MCF 10A (cell line): ENCODE measurements around the gene CD3G. TPM values are rescaled to one million over a fixed set of nuclear protein-coding genes. Genes with fewer than 3 reads are reported as not detected.

Source experiments
- BruUV-seq: library from RNA; stranded (reverse); fragments of 400-500 nt; replicated peaks from 2 replicates; lab custom pipeline; 2021; lab: Mats Ljungman, UMichigan
- CTCF ChIA-PET: fragments of 300-600 bp; sonication (Branson Sonifier 250); formaldehyde crosslinking; extraction: SDS; loops from one replicate; lab custom pipeline; 2021; ENCODE audit warnings: antibody characterized with exemption, inconsistent platforms; lab: Yijun Ruan, JAX
- POLR2A ChIA-PET: fragments of 300-600, 350-650 bp; sonication (Branson Sonifier 250); formaldehyde crosslinking; extraction: SDS; loops from one replicate; lab custom pipeline; 2020; ENCODE audit warnings: antibody characterized with exemption, inconsistent platforms; lab: Yijun Ruan, JAX
- DNase-seq: peaks from one replicate; pipeline ENCODE4 v3.0.0-alpha.2; 2018; ENCODE audit not compliant: unreplicated experiment
- H3K27ac Mint-ChIP-seq: one replicate; pipeline ENCODE4 v1.8.0; 2022; ENCODE audit warnings: mild to moderate bottlenecking, low read depth, mixed read lengths; ENCODE audit not compliant: unreplicated experiment
- H3K27me3 Mint-ChIP-seq: one replicate; pipeline ENCODE4 v1.8.0; 2022; ENCODE audit warnings: mixed read lengths; ENCODE audit not compliant: insufficient read depth, unreplicated experiment
- H3K36me3 Mint-ChIP-seq: one replicate; pipeline ENCODE4 v1.8.0; 2022; ENCODE audit warnings: mild to moderate bottlenecking, moderate library complexity, mixed read lengths; ENCODE audit not compliant: insufficient read depth, unreplicated experiment
- H3K4me1 Mint-ChIP-seq: one replicate; pipeline ENCODE4 v1.8.0; 2022; ENCODE audit warnings: mixed read lengths; ENCODE audit not compliant: insufficient read depth, unreplicated experiment
- H3K4me3 Mint-ChIP-seq: one replicate; pipeline ENCODE4 v1.8.0; 2022; ENCODE audit warnings: mild to moderate bottlenecking, moderate library complexity, mixed read lengths; ENCODE audit not compliant: unreplicated experiment
- H3K9me3 Mint-ChIP-seq: one replicate; pipeline ENCODE4 v1.8.0; 2022; ENCODE audit warnings: mixed read lengths; ENCODE audit not compliant: unreplicated experiment
- CTCF ChIP-seq: fragments of 200-600 bp; IDR thresholded peaks from one replicate; pipeline ENCODE4 v1.8.0; 2022; ENCODE audit warnings: antibody characterized with exemption, mild to moderate bottlenecking; ENCODE audit not compliant: unreplicated experiment
- intact Hi-C: fragments of 100-400 bp; cut with micrococcal nuclease; formaldehyde crosslinking; loops from 2 replicates; pipeline ENCODE4 v1.14.1; 2022
- total RNA-seq: library from RNA; stranded (reverse); gene quantifications from 2 replicates; pipeline ENCODE4 v1.2.3, GENCODE V29; 2022

Gene CD3G
- total RNA-seq, 1 experiment from 2014 or later = not detected

GRCh38 chr11:118397448-118397847 lies 53.3 kb downstream of the CD3G start:
- Mint-ChIP-seq H3K36me3 (peaks cover 58% of the 10 kb centered on the region), H3K9me3 (no peaks in the 10 kb centered on the region), H3K27ac (no peak overlapping the region), H3K4me3 (no peak overlapping the region), H3K27me3 (no peaks in the 10 kb centered on the region), H3K4me1 (peaks cover 12% of the 10 kb centered on the region)
- POLR2A ChIA-PET = interaction anchor here (0.5 to 1.5 kb wide), 7 partner anchors 8 to 57 kb away, joined by 3 to 5 read pairs (median 4); no protein-coding TSS in a partner anchor
- CTCF ChIA-PET = interaction anchor here (0.6 to 1.4 kb wide), 4 partner anchors 83 to 102 kb away, joined by 3 to 4 read pairs (median 4); no protein-coding TSS in a partner anchor
- TF ChIP-seq CTCF = no peak
- DNase-seq = no peak
- no TSS peak for BruUV-seq
- intact Hi-C loops = no loop called here

- TF ChIP-seq CTCF = no peak
- ChIA-PET CTCF (interaction anchor here (0.9 to 1.4 kb wide), 2 partner anchors 15 to 254 kb away, joined by 3 to 4 read pairs; no protein-coding TSS in a partner anchor), POLR2A (interaction anchor here (0.6 to 2.2 kb wide), 6 partner anchors 9 to 176 kb away, joined by 3 to 5 read pairs (median 4); no protein-coding TSS in a partner anchor)
- intact Hi-C loops = no loop called here
- no TSS peak for BruUV-seq
- peaks cover 43% of the 10 kb centered on the region for H3K36me3 Mint-ChIP-seq
- DNase-seq = no peak
- H3K9me3 Mint-ChIP-seq = no peaks in the 10 kb centered on the region
- H3K4me3 Mint-ChIP-seq = no peak overlapping the region
- H3K4me1 Mint-ChIP-seq = peaks cover 18% of the 10 kb centered on the region
- peak overlapping the region; percentile 70 for H3K27ac Mint-ChIP-seq
- no peaks in the 10 kb centered on the region for H3K27me3 Mint-ChIP-seq
Measured at GRCh38 chr11:118398791-118399559, 54.8 kb downstream of the CD3G start.

- H3K36me3 Mint-ChIP-seq = peaks cover 28% of the 10 kb centered on the region
- no TSS peak for BruUV-seq
- peak within 1 kb of the TSS; percentile 93 for H3K27ac Mint-ChIP-seq
- H3K9me3 Mint-ChIP-seq = no peaks in the 10 kb centered on the region
- intact Hi-C loops = loop anchor here (1.0 kb wide), 2 partner anchors 36 to 87 kb away; no protein-coding TSS in a partner anchor
- no peak for TF ChIP-seq CTCF
- peak; percentile 92 for DNase-seq
- no peaks in the 10 kb centered on the region for H3K27me3 Mint-ChIP-seq
- CTCF ChIA-PET = interaction anchor here (0.6 to 1.7 kb wide), 6 partner anchors 11 to 256 kb away, joined by 3 to 11 read pairs (median 3); no protein-coding TSS in a partner anchor
- H3K4me1 Mint-ChIP-seq = peaks cover 35% of the 10 kb centered on the region
- POLR2A ChIA-PET = interaction anchor here (0.6 to 6.3 kb wide), 26 partner anchors 8 to 618 kb away, joined by 3 to 78 read pairs (median 4); partner anchors contain the start of genes KMT2A, MPZL3 and UBE4A
- peak within 1 kb of the TSS; percentile 81 for H3K4me3 Mint-ChIP-seq
Measured at GRCh38 chr11:118401151-118401879, 57.2 kb downstream of the CD3G start, which contains the start of gene ATP5MG. Gene ATP5MG (plus strand): TSS chr11:118401606. CDS start chr11:118401666, 60 bp downstream.
